ENCODE data around the gene CEACAM7. TPM values are rescaled to one million over a fixed set of nuclear protein-coding genes. Genes with fewer than 3 reads are reported as not detected.

CEACAM7 gene
- total RNA-seq, 4 donors from 2014 or later = 1.3 TPM; not detected in 3

DNA sequence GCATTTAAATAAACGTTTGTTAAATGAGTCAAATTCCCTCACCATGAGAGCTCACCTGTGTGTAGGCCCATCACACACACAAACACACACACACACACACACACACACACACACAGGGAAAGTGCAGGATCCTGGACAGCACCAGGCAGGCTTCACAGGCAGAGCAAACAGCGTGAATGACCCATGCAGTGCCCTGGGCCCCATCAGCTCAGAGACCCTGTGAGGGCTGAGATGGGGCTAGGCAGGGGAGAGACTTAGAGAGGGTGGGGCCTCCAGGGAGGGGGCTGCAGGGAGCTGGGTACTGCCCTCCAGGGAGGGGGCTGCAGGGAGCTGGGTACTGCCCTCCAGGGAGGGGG lies 11.9 kb upstream of the CEACAM7 start:
- TF ChIP-seq, protein P1, sequence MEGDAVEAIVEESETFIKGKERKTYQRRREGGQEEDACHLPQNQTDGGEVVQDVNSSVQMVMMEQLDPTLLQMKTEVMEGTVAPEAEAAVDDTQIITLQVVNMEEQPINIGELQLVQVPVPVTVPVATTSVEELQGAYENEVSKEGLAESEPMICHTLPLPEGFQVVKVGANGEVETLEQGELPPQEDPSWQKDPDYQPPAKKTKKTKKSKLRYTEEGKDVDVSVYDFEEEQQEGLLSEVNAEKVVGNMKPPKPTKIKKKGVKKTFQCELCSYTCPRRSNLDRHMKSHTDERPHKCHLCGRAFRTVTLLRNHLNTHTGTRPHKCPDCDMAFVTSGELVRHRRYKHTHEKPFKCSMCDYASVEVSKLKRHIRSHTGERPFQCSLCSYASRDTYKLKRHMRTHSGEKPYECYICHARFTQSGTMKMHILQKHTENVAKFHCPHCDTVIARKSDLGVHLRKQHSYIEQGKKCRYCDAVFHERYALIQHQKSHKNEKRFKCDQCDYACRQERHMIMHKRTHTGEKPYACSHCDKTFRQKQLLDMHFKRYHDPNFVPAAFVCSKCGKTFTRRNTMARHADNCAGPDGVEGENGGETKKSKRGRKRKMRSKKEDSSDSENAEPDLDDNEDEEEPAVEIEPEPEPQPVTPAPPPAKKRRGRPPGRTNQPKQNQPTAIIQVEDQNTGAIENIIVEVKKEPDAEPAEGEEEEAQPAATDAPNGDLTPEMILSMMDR (IDR thresholded peaks at IDR 0.05; ENCODE audit: low read depth) = no peak

DNA sequence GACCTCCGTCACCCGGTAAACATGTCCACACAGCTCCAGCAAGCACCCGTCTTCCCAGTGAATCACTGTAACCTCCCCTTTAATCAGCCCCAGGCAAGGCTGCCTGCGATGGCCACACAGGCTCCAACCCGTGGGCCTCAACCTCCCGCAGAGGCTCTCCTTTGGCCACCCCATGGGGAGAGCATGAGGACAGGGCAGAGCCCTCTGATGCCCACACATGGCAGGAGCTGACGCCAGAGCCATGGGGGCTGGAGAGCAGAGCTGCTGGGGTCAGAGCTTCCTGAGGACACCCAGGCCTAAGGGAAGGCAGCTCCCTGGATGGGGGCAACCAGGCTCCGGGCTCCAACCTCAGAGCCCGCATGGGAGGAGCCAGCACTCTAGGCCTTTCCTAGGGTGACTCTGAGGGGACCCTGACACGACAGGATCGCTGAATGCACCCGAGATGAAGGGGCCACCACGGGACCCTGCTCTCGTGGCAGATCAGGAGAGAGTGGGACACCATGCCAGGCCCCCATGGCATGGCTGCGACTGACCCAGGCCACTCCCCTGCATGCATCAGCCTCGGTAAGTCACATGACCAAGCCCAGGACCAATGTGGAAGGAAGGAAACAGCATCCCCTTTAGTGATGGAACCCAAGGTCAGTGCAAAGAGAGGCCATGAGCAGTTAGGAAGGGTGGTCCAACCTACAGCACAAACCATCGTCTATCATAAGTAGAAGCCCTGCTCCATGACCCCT lies 11.3 kb upstream of the CEACAM7 start:
- TF ChIP-seq, protein P1 (IDR thresholded peaks at IDR 0.05; ENCODE audit: low read depth) = no peak

DNA sequence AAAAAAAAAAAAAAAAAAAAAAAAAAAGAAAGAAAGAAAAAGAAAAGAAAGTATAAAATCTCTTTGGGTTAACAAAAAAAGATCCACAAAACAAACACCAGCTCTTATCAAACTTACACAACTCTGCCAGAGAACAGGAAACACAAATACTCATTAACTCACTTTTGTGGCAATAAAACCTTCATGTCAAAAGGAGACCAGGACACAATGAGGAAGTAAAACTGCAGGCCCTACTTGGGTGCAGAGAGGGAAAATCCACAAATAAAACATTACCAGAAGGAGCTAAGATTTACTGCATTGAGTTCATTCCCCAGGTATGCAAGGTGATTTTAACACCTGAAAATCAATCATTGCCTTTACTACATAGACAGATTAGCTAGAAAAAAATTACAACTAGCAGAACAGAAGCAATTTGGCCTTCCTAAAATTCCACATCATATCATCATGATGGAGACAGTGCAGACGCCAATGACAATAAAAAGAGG lies 10.7 kb upstream of the CEACAM7 start:
- TF ChIP-seq, protein P1 (IDR thresholded peaks at IDR 0.05; ENCODE audit: low read depth) = no peak

DNA sequence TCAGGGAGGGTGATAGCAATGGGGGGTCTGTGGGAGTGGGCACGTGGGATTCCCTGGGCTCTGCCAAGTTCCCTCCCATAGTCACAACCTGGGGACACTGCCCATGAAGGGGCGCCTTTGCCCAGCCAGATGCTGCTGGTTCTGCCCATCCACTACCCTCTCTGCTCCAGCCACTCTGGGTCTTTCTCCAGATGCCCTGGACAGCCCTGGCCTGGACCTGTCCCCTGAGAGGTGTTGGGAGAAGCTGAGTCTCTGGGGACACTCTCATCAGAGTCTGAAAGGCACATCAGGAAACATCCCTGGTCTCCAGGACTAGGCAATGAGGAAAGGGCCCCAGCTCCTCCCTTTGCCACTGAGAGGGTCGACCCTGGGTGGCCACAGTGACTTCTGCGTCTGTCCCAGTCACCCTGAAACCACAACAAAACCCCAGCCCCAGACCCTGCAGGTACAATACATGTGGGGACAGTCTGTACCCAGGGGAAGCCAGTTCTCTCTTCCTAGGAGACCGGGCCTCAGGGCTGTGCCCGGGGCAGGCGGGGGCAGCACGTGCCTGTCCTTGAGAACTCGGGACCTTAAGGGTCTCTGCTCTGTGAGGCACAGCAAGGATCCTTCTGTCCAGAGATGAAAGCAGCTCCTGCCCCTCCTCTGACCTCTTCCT lies 9.3 kb upstream of the CEACAM7 start:
- TF ChIP-seq, protein P1 (IDR thresholded peaks at IDR 0.05; ENCODE audit: low read depth) = no peak

DNA sequence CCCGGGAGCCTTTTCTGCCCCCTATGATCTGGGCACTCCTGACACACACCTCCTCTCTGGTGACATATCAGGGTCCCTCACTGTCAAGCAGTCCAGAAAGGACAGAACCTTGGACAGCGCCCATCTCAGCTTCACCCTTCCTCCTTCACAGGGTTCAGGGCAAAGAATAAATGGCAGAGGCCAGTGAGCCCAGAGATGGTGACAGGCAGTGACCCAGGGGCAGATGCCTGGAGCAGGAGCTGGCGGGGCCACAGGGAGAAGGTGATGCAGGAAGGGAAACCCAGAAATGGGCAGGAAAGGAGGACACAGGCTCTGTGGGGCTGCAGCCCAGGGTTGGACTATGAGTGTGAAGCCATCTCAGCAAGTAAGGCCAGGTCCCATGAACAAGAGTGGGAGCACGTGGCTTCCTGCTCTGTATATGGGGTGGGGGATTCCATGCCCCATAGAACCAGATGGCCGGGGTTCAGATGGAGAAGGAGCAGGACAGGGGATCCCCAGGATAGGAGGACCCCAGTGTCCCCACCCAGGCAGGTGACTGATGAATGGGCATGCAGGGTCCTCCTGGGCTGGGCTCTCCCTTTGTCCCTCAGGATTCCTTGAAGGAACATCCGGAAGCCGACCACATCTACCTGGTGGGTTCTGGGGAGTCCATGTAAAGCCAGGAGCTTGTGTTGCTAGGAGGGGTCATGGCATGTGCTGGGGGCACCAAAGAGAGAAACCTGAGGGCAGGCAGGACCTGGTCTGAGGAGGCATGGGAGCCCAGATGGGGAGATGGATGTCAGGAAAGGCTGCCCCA lies 8.5 kb upstream of the CEACAM7 start:
- TF ChIP-seq, protein P1 (IDR thresholded peaks at IDR 0.05; ENCODE audit: low read depth) = no peak

DNA sequence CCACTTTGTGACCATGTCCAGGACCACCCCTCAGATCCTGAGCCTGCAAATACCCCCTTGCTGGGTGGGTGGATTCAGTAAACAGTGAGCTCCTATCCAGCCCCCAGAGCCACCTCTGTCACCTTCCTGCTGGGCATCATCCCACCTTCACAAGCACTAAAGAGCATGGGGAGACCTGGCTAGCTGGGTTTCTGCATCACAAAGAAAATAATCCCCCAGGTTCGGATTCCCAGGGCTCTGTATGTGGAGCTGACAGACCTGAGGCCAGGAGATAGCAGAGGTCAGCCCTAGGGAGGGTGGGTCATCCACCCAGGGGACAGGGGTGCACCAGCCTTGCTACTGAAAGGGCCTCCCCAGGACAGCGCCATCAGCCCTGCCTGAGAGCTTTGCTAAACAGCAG lies 7.7 kb upstream of the CEACAM7 start:
- TF ChIP-seq, protein P1 (IDR thresholded peaks at IDR 0.05; ENCODE audit: low read depth) = no peak
